NCI-H2196 treated with DMSO at 0.1 percent for 48 hours (cell line): Measurements from ENCODE around the gene AFF3.

Experiments
- DNase-seq: peaks from one replicate; lab custom pipeline; 2025; ENCODE audit not compliant: unreplicated experiment; lab: John Stamatoyannopoulos, UW

Gene AFF3

GRCh38 chr2:99808361-99809200 is 333.8 kb downstream of the AFF3 start:
- no peak for DNase-seq

GRCh38 chr2:99806758-99807157 is 335.6 kb downstream of the AFF3 start:
- DNase-seq, result no peak

GRCh38 chr2:99805930-99806476 is 336.4 kb downstream of the AFF3 start:
- no peak for DNase-seq

- no peak for DNase-seq
These were observed 338.5 kb downstream of the AFF3 start for GRCh38 chr2:99803846-99804245.

- DNase-seq, result no peak
These were observed 339.7 kb downstream of the AFF3 start for GRCh38 chr2:99802734-99803133.

- DNase-seq, result no peak
These were observed 341.0 kb downstream of the AFF3 start for GRCh38 chr2:99801327-99801901.

GRCh38 chr2:99797475-99797874 is 344.9 kb downstream of the AFF3 start:
- DNase-seq, result no peak

GRCh38 chr2:99794414-99794813 is 348.0 kb downstream of the AFF3 start:
- DNase-seq, result no peak

GRCh38 chr2:99793022-99793421 is 349.4 kb downstream of the AFF3 start:
- no peak for DNase-seq

GRCh38 chr2:99789849-99790248 is 352.5 kb downstream of the AFF3 start:
- DNase-seq, result no peak

GRCh38 chr2:99787769-99788382 is 354.5 kb downstream of the AFF3 start:
- no peak for DNase-seq

- DNase-seq, result no peak
These were observed 355.6 kb downstream of the AFF3 start for GRCh38 chr2:99786636-99787390.

- DNase-seq, result no peak
These were observed 357.4 kb downstream of the AFF3 start for GRCh38 chr2:99784946-99785345.

GRCh38 chr2:99784282-99784681 is 358.1 kb downstream of the AFF3 start:
- no peak for DNase-seq

- no peak for DNase-seq
These were observed 362.1 kb downstream of the AFF3 start for GRCh38 chr2:99780276-99780675.

GRCh38 chr2:99779276-99779675 is 363.1 kb downstream of the AFF3 start:
- no peak for DNase-seq

GRCh38 chr2:99777656-99778290 is 364.6 kb downstream of the AFF3 start:
- DNase-seq, result no peak

GRCh38 chr2:99776906-99777646 is 365.3 kb downstream of the AFF3 start:
- DNase-seq, result no peak

- DNase-seq, result no peak
These were observed 366.0 kb downstream of the AFF3 start for GRCh38 chr2:99776206-99776905.
